PC-3 (cell line): Measurements from ENCODE around the gene RAB3B. TPM values are rescaled to one million over a fixed set of nuclear protein-coding genes. Genes with fewer than 3 reads are reported as not detected.

Experiments
- ATAC-seq: fragments of 200-7000 bp; cut with Tn5 transposase; 2 replicates; pipeline ENCODE4 v1.9.1; 2020; ENCODE audit warnings: mild to moderate bottlenecking, moderate library complexity
- BruUV-seq: library from RNA; stranded (reverse); fragments of 400-500 nt; replicated peaks from 2 replicates; lab custom pipeline; 2021; lab: Mats Ljungman, UMichigan
- CTCF ChIA-PET: fragments of 300-600 bp; sonication (Branson Sonifier 250); formaldehyde crosslinking; loops from one replicate; lab custom pipeline; 2022; ENCODE audit warnings: antibody characterized with exemption; lab: Charles Lee
- POLR2A ChIA-PET: fragments of 300-600 bp; sonication (Branson Sonifier 250); formaldehyde crosslinking; loops from one replicate; lab custom pipeline; 2022; ENCODE audit warnings: antibody characterized with exemption; ENCODE audit not compliant: unreplicated experiment; lab: Charles Lee
- DNase-seq: peaks from one replicate; pipeline ENCODE4 v3.0.0-alpha.2; 2015
- H2AFZ ChIP-seq: fragments of 300-600 bp; sonication (generic); 2 replicates; pipeline ENCODE4 v1.6.0; 2016; ENCODE audit warnings: antibody characterized with exemption, low read length
- H3F3A ChIP-seq: fragments of 300-600 bp; sonication (generic); one replicate; pipeline ENCODE4 v1.6.0; 2017; ENCODE audit warnings: antibody characterized with exemption, low read length, control low read depth, mild to moderate bottlenecking; ENCODE audit not compliant: unreplicated experiment
- H3K27ac ChIP-seq: fragments of 300-600 bp; sonication (generic); 2 replicates; pipeline ENCODE4 v1.5.1; 2016; ENCODE audit warnings: mild to moderate bottlenecking, low read length
- H3K27me3 ChIP-seq: fragments of 300-600 bp; sonication (generic); 2 replicates; pipeline ENCODE4 v1.6.1; 2016; ENCODE audit warnings: low read length, mixed read lengths
- H3K36me3 ChIP-seq: fragments of 300-600 bp; sonication (generic); 2 replicates; pipeline ENCODE4 v1.6.1; 2016; ENCODE audit warnings: low read depth, mixed run types, low read length, mixed read lengths
- H3K4me1 ChIP-seq: fragments of 300-600 bp; sonication (generic); 2 replicates; pipeline ENCODE4 v1.5.1; 2016; ENCODE audit warnings: low read length; ENCODE audit not compliant: insufficient read depth
- H3K4me2 ChIP-seq: fragments of 300-600 bp; sonication (generic); 2 replicates; pipeline ENCODE4 v1.6.0; 2016; ENCODE audit warnings: low read length
- H3K4me3 ChIP-seq: fragments of 300-600 bp; sonication (generic); 2 replicates; pipeline ENCODE4 v1.5.1; 2016; ENCODE audit warnings: mild to moderate bottlenecking, low read length, mixed read lengths
- H3K79me2 ChIP-seq: fragments of 300-600 bp; sonication (generic); 2 replicates; pipeline ENCODE4 v1.6.1; 2017; ENCODE audit warnings: low read length, mixed read lengths
- H3K9ac ChIP-seq: fragments of 300-600 bp; sonication (generic); 2 replicates; pipeline ENCODE4 v1.6.0; 2016; ENCODE audit warnings: mild to moderate bottlenecking, low read length
- H3K9me2 ChIP-seq: fragments of 300-600 bp; sonication (generic); replicated peaks from 2 replicates; pipeline ENCODE4 v1.6.1; 2016; ENCODE audit warnings: mixed run types, low read length, mixed read lengths
- H3K9me3 ChIP-seq: fragments of 300-600 bp; sonication (generic); 2 replicates; pipeline ENCODE4 v1.6.1; 2016; ENCODE audit warnings: low read length, mixed read lengths
- H4K20me1 ChIP-seq: fragments of 300-600 bp; sonication (generic); 2 replicates; pipeline ENCODE4 v1.6.1; 2016; ENCODE audit warnings: low read length, mixed read lengths
- EZH2 ChIP-seq: fragments of 300-600 bp; sonication (generic); IDR thresholded peaks from one replicate; pipeline ENCODE4 v1.6.1; 2017; ENCODE audit warnings: antibody characterized with exemption, mild to moderate bottlenecking, low read length; ENCODE audit not compliant: unreplicated experiment
- EZH2phosphoT487 ChIP-seq: fragments of 300-600 bp; sonication (generic); IDR thresholded peaks from 2 replicates; pipeline ENCODE4 v1.6.1; 2018; ENCODE audit warnings: mild to moderate bottlenecking, antibody characterized with exemption, low read length, borderline replicate concordance
- intact Hi-C: fragments of 100-400 bp; cut with micrococcal nuclease; formaldehyde crosslinking; loops from 2 replicates; pipeline ENCODE4 v1.9.0; 2023
- total RNA-seq: library from RNA; depleted of rRNA; stranded (reverse); fragments of >200 nt; gene quantifications from 2 replicates; pipeline ENCODE4 v1.2.3, GENCODE V29; 2014
- TF ChIP-seq, protein P1 (sequence below): fragments of 300-600 bp; sonication (generic); conservative IDR thresholded peaks from 2 replicates; pipeline ENCODE4 v1.5.1; 2017; ENCODE audit warnings: antibody characterized with exemption, low read depth, mild to moderate bottlenecking, low read length

The RAB3B gene
- total RNA-seq, 1 experiment from 2014 or later, result 4.5 TPM

DNA sequence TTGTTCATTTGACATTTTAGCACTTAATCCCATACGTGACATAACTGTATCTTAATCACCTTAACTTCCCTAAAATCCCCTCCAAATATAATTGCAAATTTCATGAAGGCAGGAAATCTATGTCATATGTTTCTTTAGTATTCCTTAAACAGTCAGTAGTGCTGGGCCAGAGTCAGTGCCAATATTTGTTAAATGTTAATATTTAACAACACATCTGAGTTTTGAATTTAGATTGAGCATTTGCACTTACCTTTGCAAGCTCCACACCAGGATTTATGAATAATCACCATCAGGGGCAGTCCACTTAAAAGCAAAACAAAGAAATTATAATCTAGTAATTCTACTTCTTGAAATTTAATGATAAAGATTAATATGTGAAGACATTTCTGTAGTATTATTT lies 37.8 kb upstream of the RAB3B start:
- Histone ChIP-seq H3K4me2 (no peak overlapping the region), H3K4me1 (peaks cover 11% of the 10 kb centered on the region), H3F3A (no peaks in the 10 kb centered on the region), H3K27ac (no peak overlapping the region), H3K36me3 (peaks cover 5% of the 10 kb centered on the region), H2AFZ (no peak overlapping the region), H3K9me2 (no peaks in the 10 kb centered on the region), H4K20me1 (peaks cover 15% of the 10 kb centered on the region), H3K27me3 (no peaks in the 10 kb centered on the region), H3K9ac (no peak overlapping the region), H3K79me2 (peaks cover 32% of the 10 kb centered on the region), H3K4me3 (no peak overlapping the region), H3K9me3 (no peaks in the 10 kb centered on the region)
- BruUV-seq, result no TSS peak
- CTCF ChIA-PET, result no interaction called here
- no peak for TF ChIP-seq EZH2phosphoT487
- TF ChIP-seq, protein P1, sequence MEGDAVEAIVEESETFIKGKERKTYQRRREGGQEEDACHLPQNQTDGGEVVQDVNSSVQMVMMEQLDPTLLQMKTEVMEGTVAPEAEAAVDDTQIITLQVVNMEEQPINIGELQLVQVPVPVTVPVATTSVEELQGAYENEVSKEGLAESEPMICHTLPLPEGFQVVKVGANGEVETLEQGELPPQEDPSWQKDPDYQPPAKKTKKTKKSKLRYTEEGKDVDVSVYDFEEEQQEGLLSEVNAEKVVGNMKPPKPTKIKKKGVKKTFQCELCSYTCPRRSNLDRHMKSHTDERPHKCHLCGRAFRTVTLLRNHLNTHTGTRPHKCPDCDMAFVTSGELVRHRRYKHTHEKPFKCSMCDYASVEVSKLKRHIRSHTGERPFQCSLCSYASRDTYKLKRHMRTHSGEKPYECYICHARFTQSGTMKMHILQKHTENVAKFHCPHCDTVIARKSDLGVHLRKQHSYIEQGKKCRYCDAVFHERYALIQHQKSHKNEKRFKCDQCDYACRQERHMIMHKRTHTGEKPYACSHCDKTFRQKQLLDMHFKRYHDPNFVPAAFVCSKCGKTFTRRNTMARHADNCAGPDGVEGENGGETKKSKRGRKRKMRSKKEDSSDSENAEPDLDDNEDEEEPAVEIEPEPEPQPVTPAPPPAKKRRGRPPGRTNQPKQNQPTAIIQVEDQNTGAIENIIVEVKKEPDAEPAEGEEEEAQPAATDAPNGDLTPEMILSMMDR, result no peak
- TF ChIP-seq EZH2, result no peak
- intact Hi-C loops, result no loop called here
- POLR2A ChIA-PET, result no interaction called here
- ATAC-seq (no peak), DNase-seq (no peak)

DNA sequence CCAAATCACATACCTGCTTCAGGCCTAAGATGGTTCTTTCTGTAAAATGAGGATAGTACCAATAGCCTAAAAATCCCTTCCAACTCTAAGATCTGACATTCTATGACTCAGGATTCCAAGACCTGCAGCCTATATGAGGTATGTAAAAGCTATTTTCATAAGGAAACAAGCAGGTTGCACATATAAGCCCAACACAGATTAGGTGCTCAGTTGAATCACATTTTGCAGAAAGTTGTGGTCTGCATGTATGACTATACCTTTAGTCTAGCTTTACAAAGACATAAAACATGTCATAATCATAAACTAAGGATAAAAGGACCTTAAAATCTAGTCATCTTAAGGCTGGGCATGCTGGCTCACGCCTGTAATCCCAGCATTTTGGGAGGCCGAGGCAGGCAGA lies 35.8 kb upstream of the RAB3B start:
- ChIA-PET CTCF (no interaction called here), POLR2A (no interaction called here)
- Histone ChIP-seq H3K36me3 (peaks cover 9% of the 10 kb centered on the region), H3K4me3 (no peak overlapping the region), H3K79me2 (peaks cover 12% of the 10 kb centered on the region), H4K20me1 (no peaks in the 10 kb centered on the region), H3K9ac (no peak overlapping the region), H3F3A (no peaks in the 10 kb centered on the region), H3K9me3 (no peaks in the 10 kb centered on the region), H2AFZ (no peak overlapping the region), H3K4me2 (no peak overlapping the region), H3K9me2 (no peaks in the 10 kb centered on the region), H3K4me1 (0 out of 2 replicates have a peak, but pooled peaks cover under 1% of the 10 kb centered on the region), H3K27me3 (no peaks in the 10 kb centered on the region), H3K27ac (no peak overlapping the region)
- BruUV-seq, result no TSS peak
- no peak for ATAC-seq
- intact Hi-C loops, result no loop called here
- DNase-seq, result no peak
- no peak for TF ChIP-seq EZH2
- TF ChIP-seq, protein P1, result no peak
- TF ChIP-seq EZH2phosphoT487, result no peak

- no peaks in the 10 kb centered on the region for H3K4me1 ChIP-seq
- no peaks in the 10 kb centered on the region for H3K9me3 ChIP-seq
- no peak overlapping the region for H3K4me3 ChIP-seq
- no peaks in the 10 kb centered on the region for H4K20me1 ChIP-seq
- ATAC-seq (no peak), DNase-seq (no peak)
- H3K27ac ChIP-seq, result no peak overlapping the region
- POLR2A ChIA-PET, result no interaction called here
- no peak overlapping the region for H3K4me2 ChIP-seq
- H3K9me2 ChIP-seq, result no peaks in the 10 kb centered on the region
- intact Hi-C loops, result no loop called here
- H3F3A ChIP-seq, result no peaks in the 10 kb centered on the region
- H3K79me2 ChIP-seq, result no peaks in the 10 kb centered on the region
- H2AFZ ChIP-seq, result no peak overlapping the region
- TF ChIP-seq EZH2phosphoT487 (no peak), EZH2 (no peak)
- TF ChIP-seq, protein P1, result no peak
- CTCF ChIA-PET, result no interaction called here
- no peaks in the 10 kb centered on the region for H3K27me3 ChIP-seq
- H3K36me3 ChIP-seq, result peaks cover 13% of the 10 kb centered on the region
- H3K9ac ChIP-seq, result no peak overlapping the region
- BruUV-seq, result no TSS peak
Measured at GRCh38 chr1:52022133-52022532, 31.6 kb upstream of the RAB3B start.
